ENCODE measurements around the gene CUBN.
"Not testable (repeated sequence)": the region's sequence is repeated elsewhere in the genome, so short reads cannot be mapped to it uniquely, and the experiment has no call there.

The CUBN gene

DNA sequence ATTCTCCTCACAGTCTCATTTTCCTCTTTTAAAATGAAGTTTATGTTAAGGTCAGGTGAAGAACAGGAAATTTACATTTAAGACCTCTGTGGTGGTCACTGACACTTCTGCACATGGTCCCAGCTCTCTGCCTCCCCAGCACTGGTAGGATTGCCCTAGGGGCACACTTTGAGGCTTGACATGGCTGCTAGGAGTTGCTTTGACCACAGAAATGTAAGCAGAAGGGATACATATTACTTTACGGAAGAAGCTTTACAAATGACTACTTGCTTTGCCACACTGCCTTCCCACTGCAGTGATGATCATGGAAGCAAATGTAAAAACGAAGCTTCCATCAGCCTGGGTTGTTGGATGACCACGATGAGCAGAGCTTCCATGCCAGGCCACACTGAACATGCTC, 259.3 kb downstream of the CUBN start:
- no peak for DNase-seq (ENCODE audit: low read depth, low spot score)

GRCh38 chr10:16867990-16868389, 261.6 kb downstream of the CUBN start:
- DNase-seq (ENCODE audit: low read depth, low spot score), result no peak

- no peak for DNase-seq (ENCODE audit: low read depth, low spot score)
Observed at GRCh38 chr10:16867556-16867955, 262.1 kb downstream of the CUBN start.

GRCh38 chr10:16866541-16867275, 262.9 kb downstream of the CUBN start:
- DNase-seq (ENCODE audit: low read depth, low spot score), result no peak

DNA sequence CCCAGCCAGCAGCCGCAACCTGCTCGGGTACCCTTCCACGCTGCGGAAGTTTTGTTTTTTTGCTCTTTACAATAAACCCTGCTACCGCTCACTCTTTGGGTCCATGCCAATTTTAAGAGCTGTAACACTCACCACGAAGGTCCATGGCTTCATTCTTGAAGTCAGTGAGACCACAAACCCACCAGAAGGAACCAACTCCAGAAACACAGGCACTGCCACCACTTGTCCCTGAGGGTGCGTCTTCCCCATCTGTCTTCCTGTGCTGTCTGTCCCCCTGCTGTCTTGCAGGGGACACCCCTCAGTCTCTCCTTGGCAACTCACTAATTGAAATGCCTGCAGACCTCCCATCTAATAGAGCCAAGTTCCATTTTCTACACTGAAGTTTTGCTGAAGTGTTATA, 263.8 kb downstream of the CUBN start:
- DNase-seq (ENCODE audit: low read depth, low spot score), result no peak

DNA sequence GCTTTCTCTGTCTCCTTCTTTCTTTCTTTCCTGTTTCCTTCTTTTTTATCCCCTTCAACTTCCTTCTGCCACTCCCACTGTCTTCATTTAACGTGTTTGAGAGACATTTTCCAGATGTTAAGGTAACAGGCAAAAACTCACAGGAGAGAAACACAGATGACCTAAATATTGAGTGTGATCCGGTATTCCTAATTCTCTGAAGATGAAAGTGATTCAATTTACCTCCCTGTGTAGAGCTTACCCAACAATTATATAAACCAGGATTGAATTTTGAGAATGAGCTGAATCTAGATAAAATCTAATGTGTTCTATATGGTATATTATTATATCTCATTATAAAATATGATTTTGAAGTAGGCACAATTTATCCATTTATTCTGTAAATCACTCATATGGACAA, 265.8 kb downstream of the CUBN start:
- no peak for DNase-seq (ENCODE audit: low read depth, low spot score)

DNA sequence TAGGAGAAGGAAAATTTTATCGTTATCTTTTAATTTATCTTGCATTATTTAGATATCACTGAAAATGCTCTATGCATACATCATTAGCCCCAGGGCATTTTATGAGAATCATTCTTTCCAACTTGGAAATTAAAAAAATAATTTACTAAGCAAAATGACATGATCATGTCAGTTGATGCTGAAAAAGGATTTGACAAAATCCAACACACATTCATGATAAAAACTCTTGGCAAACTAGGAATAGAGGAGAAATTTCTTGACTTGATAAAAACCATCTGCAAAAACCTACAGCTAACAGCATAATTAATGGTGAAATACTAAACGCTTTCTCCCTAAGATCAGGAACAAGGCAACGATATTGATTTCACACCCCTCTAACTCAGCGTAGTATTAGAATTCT, 272.2 kb downstream of the CUBN start:
- no peak for DNase-seq (ENCODE audit: low read depth, low spot score)

- no peak for DNase-seq (ENCODE audit: low read depth, low spot score)
Observed at GRCh38 chr10:16856567-16856966, 273.0 kb downstream of the CUBN start.

DNA sequence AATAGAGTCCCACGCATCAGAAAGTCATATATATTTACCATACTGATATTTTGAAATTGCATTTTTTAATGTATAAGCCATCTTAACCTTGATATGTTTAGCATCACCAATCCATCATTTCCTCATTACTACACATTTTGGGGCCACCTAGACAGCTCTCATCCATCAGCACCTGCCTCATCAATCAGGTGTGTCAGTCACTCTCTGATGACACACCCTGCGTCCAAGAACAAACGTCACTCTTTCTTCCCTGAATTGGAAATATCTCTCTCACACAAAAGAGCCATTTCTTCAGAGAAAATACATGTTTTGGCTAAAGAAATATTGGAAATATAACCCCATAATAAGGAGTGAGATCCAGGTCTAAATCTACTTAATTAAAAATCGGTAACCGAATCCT, 273.5 kb downstream of the CUBN start:
- DNase-seq (ENCODE audit: low read depth, low spot score), result no peak

GRCh38 chr10:16854623-16855022, 275.0 kb downstream of the CUBN start:
- no peak for DNase-seq (ENCODE audit: low read depth, low spot score)

DNA sequence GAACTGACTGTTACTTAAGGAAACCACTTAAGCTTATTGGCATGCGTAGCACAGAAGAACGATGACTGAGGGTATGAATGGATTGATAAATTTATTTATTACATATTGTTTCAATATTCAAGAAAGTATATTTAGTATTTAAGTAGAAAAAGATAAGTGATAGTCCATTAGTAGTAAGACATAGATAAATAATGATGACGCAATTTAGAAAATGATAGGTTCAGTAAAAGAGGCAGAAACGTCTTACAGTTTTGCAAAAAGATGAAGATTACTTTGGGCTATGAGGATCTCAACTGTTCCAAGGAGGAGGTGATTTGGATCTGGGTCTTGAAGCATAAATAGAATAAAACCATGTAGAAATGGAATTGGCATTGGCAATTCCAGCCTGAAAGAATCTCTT, 275.8 kb downstream of the CUBN start:
- DNase-seq (ENCODE audit: low read depth, low spot score), result no peak

GRCh38 chr10:16853201-16853600, 276.4 kb downstream of the CUBN start:
- no peak for DNase-seq (ENCODE audit: low read depth, low spot score)

- no peak for DNase-seq (ENCODE audit: low read depth, low spot score)
Observed at GRCh38 chr10:16852624-16853023, 277.0 kb downstream of the CUBN start.

DNA sequence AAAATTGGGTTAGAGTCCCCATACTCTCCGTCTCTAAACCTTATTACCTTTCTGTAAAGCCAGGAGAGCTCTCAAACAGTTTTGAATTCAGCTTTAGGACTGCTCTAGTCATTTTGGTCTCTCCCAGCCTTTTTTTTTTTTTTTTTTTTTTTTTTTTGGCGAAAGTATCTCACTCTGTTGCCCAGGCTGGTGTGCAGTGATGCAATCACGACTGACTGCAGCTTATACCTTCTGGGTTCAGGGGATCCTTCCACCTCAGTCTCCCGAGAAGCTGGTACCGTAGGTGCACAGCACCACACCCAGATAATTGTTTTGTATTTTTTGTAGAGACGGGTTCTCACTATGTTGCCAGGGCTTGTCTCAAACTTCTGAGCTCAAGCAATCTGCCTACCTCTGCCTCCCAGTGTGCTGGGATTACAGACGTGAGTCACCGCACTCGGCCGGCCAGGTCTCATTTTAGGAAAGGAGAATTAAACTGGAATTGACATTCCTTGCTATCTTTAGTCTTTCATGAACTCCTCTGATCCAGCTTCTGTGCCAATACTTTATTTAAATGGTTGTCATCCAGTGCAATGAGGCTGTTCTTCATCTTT, 281.0 kb downstream of the CUBN start:
- DNase-seq (ENCODE audit: low read depth, low spot score), result no peak

GRCh38 chr10:16847644-16848043, 282.0 kb downstream of the CUBN start:
- no peak for DNase-seq (ENCODE audit: low read depth, low spot score)

DNA sequence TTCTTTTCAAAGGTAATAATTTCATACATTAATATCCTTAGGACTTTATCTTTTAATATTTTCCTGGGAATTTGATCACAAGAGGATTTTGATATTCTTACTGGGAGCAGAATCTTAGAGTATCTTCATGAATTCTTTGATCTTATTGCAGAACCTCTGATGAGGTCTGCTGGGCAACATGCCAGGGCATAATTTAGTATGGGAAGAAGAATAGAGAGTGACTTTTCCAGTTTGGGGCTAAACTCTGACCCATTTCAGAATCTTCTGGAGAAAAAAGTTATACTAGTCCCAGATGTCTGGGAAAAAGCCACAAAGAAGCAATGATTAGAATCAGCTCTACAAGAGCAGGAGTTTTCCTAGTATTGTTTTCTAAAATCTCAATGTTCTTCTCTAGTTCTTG, 284.4 kb downstream of the CUBN start:
- DNase-seq (ENCODE audit: low read depth, low spot score), result no peak

DNA sequence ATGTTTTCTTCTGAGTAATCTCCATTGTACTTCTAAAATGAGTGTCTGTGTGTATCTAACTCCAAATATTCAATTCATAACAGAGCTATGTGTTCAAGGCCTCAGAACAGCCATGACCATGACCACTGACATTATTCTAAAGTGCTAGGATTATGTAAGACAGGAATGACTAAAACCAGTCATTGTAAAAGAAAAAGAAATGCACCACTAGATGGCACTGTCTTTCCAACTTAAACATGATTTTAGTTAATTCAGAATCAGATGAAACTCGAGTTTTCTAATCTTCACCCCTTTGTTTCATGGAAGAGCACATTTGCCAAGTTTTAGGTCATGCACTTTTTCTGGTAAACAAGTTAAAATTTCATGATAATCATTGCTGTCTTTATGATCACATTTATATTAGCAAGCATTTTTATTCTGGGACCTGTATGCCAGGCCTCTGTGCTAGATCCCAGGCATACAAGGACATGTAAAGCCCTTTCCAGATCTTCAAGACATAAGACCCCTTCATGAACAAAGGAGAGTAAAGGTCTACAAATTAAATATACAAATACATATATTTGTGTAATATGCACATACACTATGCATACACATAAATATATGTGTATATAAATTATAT, 286.2 kb downstream of the CUBN start:
- no peak for DNase-seq (ENCODE audit: low read depth, low spot score)

- no peak for DNase-seq (ENCODE audit: low read depth, low spot score)
Observed at GRCh38 chr10:16835228-16835627, 294.4 kb downstream of the CUBN start.

- no peak for DNase-seq (ENCODE audit: low read depth, low spot score)
Observed at GRCh38 chr10:16832351-16833080, 297.1 kb downstream of the CUBN start.

- DNase-seq (ENCODE audit: low read depth, low spot score), result no peak
Observed at GRCh38 chr10:16828701-16829175, 300.9 kb downstream of the CUBN start.

GRCh38 chr10:16828114-16828568, 301.5 kb downstream of the CUBN start:
- DNase-seq (ENCODE audit: low read depth, low spot score), result peak; percentile 42

GRCh38 chr10:16827474-16827873, 302.1 kb downstream of the CUBN start:
- DNase-seq (ENCODE audit: low read depth, low spot score), result not testable (repeated sequence)

Data from activated CD4-positive, CD25-positive, alpha-beta regulatory T cell treated with anti-CD3 and anti-CD28 coated beads, Interleukin-2, amount 50 U/mL, for 16 hours (primary cell).